Astrocyte of the cerebellum (primary cell): ENCODE results near the gene SYNCRIP.

Experiments
- DNase-seq: peaks from one replicate; pipeline ENCODE4 v3.0.0-alpha.2; 2011; ENCODE audit warnings: low read depth
- H3K4me3 ChIP-seq: 2 replicates; pipeline ENCODE4 v1.5.1; 2011; ENCODE audit warnings: mild to moderate bottlenecking, low read depth, low read length, moderate library complexity
- in situ Hi-C: cut with HindIII; loops from 2 replicates; pipeline ENCODE4 v1.10.0; 2017; ENCODE audit warnings: low sequenced_read_pairs
- TF ChIP-seq, protein P1 (sequence below): IDR thresholded peaks from 2 replicates; pipeline ENCODE4 v1.5.1; 2012; ENCODE audit warnings: low read length, low read depth, moderate library complexity, mild to moderate bottlenecking; ENCODE audit errors: missing control alignments

Gene SYNCRIP

GRCh38 chr6:85628353-85628752, 14.3 kb downstream of the SYNCRIP start:
- TF ChIP-seq, protein P1, sequence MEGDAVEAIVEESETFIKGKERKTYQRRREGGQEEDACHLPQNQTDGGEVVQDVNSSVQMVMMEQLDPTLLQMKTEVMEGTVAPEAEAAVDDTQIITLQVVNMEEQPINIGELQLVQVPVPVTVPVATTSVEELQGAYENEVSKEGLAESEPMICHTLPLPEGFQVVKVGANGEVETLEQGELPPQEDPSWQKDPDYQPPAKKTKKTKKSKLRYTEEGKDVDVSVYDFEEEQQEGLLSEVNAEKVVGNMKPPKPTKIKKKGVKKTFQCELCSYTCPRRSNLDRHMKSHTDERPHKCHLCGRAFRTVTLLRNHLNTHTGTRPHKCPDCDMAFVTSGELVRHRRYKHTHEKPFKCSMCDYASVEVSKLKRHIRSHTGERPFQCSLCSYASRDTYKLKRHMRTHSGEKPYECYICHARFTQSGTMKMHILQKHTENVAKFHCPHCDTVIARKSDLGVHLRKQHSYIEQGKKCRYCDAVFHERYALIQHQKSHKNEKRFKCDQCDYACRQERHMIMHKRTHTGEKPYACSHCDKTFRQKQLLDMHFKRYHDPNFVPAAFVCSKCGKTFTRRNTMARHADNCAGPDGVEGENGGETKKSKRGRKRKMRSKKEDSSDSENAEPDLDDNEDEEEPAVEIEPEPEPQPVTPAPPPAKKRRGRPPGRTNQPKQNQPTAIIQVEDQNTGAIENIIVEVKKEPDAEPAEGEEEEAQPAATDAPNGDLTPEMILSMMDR = no peak
- no peak overlapping the region for H3K4me3 ChIP-seq
- DNase-seq = no peak
- in situ Hi-C loops = no loop called here

- H3K4me3 ChIP-seq = no peak overlapping the region
- in situ Hi-C loops = no loop called here
- DNase-seq = no peak
- TF ChIP-seq, protein P1 = no peak
Observed at GRCh38 chr6:85620308-85620707, 22.4 kb downstream of the SYNCRIP start.

- no peak for DNase-seq
- TF ChIP-seq, protein P1 = no peak
- H3K4me3 ChIP-seq = no peak overlapping the region
- in situ Hi-C loops = no loop called here
Observed at GRCh38 chr6:85614780-85615179, 27.9 kb downstream of the SYNCRIP start.

- H3K4me3 ChIP-seq = no peak overlapping the region
- TF ChIP-seq, protein P1 = no peak
- in situ Hi-C loops = no loop called here
- no peak for DNase-seq
Observed at GRCh38 chr6:85612690-85613474, 29.8 kb downstream of the SYNCRIP start.

GRCh38 chr6:85610182-85610895, 32.3 kb downstream of the SYNCRIP start:
- TF ChIP-seq, protein P1 = no peak
- no peak for DNase-seq
- in situ Hi-C loops = no loop called here
- H3K4me3 ChIP-seq = no peak overlapping the region

- DNase-seq = no peak
- H3K4me3 ChIP-seq = no peak overlapping the region
- TF ChIP-seq, protein P1 = no peak
- in situ Hi-C loops = no loop called here
Observed at GRCh38 chr6:85602100-85602499, 40.6 kb downstream of the SYNCRIP start.
